ENCODE measurements around the gene HAPSTR1. TPM values are rescaled to one million over a fixed set of nuclear protein-coding genes. Genes with fewer than 3 reads are reported as not detected.

HAPSTR1 gene
- total and polyA plus RNA-seq, 2 of the 13 experiments (the other 11 are each of a cell fraction or from before 2014, with no cell fraction given) = 25.2 to 83.2 TPM

DNA sequence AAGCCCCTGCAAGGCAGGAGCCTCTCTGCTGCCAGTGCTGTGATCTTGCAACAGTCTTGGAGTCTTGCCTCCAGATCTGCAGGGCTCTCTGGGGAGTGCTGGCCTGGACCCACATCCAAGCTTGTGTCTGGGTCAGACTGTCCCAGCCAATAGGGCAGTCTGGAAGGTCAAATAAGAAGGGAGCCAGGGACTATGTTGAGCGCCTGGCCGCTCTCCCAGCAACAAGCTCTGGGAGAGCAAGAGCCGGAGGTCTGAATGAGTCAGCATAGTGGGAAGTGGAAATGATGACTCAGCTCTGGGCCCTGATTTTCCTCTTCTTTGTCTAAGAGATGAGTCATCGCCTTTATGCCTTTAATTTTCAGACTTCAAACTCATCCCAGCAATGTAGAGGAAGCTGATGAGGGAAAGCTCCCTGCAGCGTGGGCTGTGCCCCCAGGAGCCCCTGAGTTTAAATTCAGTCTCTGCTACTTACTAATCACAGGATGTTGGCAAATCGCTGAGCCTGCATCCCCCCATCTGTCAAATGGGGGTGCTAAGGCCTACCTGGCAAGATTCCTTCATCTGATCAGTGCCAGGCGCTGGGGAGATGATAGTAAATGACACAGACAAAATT lies 43.6 kb upstream of the HAPSTR1 start (continued):
- TF ChIP-seq ZNF703 (CRISPR knock-in tag; IDR thresholded peaks at IDR 0.05; ENCODE audit: borderline replicate concordance) = no peak
- TF ChIP-seq AGO1 (IDR thresholded peaks at IDR 0.05; ENCODE audit: low read depth, low read length, poor library complexity, severe bottlenecking) = no peak
- TF ChIP-seq, protein P1, sequence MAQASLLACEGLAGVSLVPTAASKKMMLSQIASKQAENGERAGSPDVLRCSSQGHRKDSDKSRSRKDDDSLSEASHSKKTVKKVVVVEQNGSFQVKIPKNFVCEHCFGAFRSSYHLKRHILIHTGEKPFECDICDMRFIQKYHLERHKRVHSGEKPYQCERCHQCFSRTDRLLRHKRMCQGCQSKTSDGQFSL (CRISPR knock-in tag; IDR thresholded peaks at IDR 0.05) = 0 out of 2 replicates have a peak, but pooled peaks have one; percentile 12
- TF ChIP-seq SP2 (CRISPR knock-in tag; IDR thresholded peaks at IDR 0.05) = no peak
- no peak for TF ChIP-seq ATAD3A (CRISPR knock-in tag; IDR thresholded peaks at IDR 0.05)
- no peak for TF ChIP-seq KLF6 (CRISPR knock-in tag; IDR thresholded peaks at IDR 0.05)
- TF ChIP-seq ZNF644 (CRISPR knock-in tag; IDR thresholded peaks at IDR 0.05; ENCODE audit: low read depth) = peak; percentile 79
- TF ChIP-seq PBX3 (CRISPR knock-in tag; IDR thresholded peaks at IDR 0.05; ENCODE audit: borderline replicate concordance) = no peak
- no peak for TF ChIP-seq ELF1 (CRISPR knock-in tag; IDR thresholded peaks at IDR 0.05)
- TF ChIP-seq EEA1 (CRISPR knock-in tag; IDR thresholded peaks at IDR 0.05; ENCODE audit: borderline replicate concordance) = no peak
- no peak for TF ChIP-seq HDAC6 (IDR thresholded peaks at IDR 0.05; ENCODE audit: low read depth, low read length)
- peak; percentile 58; the same call in 1 of the 2 replicates for TF ChIP-seq ZNF292 (CRISPR knock-in tag; IDR thresholded peaks at IDR 0.05; ENCODE audit: borderline replicate concordance, low read depth)
- TF ChIP-seq HDAC1 (CRISPR knock-in tag; IDR thresholded peaks at IDR 0.05) = peak; percentile 64
- no peak for TF ChIP-seq ZNF33B (CRISPR knock-in tag; IDR thresholded peaks at IDR 0.05)
- no peak for TF ChIP-seq CBX2 (IDR thresholded peaks at IDR 0.05; ENCODE audit: low read depth, low read length)
- TF ChIP-seq CBX2 (CRISPR knock-in tag; IDR thresholded peaks at IDR 0.05; ENCODE audit: low read depth) = no peak
- no peak for TF ChIP-seq NFYC (CRISPR knock-in tag; IDR thresholded peaks at IDR 0.05)
- TF ChIP-seq MYNN (CRISPR knock-in tag; IDR thresholded peaks at IDR 0.05; ENCODE audit: low read depth) = no peak
- TF ChIP-seq ZNF564 (CRISPR knock-in tag; IDR thresholded peaks at IDR 0.05) = no peak
- 0 out of 2 replicates have a peak, but pooled peaks have one; percentile 10 for TF ChIP-seq SIN3B (IDR thresholded peaks at IDR 0.05; ENCODE audit: low read length)
- no peak for TF ChIP-seq ZBTB8A (CRISPR knock-in tag; IDR thresholded peaks at IDR 0.05; ENCODE audit: borderline replicate concordance, low read depth)
- no peak for TF ChIP-seq KLF11 (CRISPR knock-in tag; IDR thresholded peaks at IDR 0.05)
- TF ChIP-seq KAT2B (IDR thresholded peaks at IDR 0.05; ENCODE audit: borderline replicate concordance, low read depth, low read length) = no peak
- TF ChIP-seq E2F5 (CRISPR knock-in tag; conservative IDR thresholded peaks at IDR 0.05) = no peak
- TF ChIP-seq RFXAP (CRISPR knock-in tag; IDR thresholded peaks at IDR 0.05; ENCODE audit: borderline replicate concordance) = peak; percentile 86
- TF ChIP-seq GATAD1 (CRISPR knock-in tag; IDR thresholded peaks at IDR 0.05) = no peak
- TF ChIP-seq MIER3 (CRISPR knock-in tag; IDR thresholded peaks at IDR 0.05; ENCODE audit: borderline replicate concordance) = 0 out of 2 replicates have a peak, but pooled peaks have one; percentile 68
- 0 out of 2 replicates have a peak, but pooled peaks have one; percentile 13 for TF ChIP-seq CEBPG (CRISPR knock-in tag; IDR thresholded peaks at IDR 0.05)
- peak; percentile 30; the same call in 1 of the 2 replicates for TF ChIP-seq PITX1 (CRISPR knock-in tag; IDR thresholded peaks at IDR 0.05)
- TF ChIP-seq, protein P2, sequence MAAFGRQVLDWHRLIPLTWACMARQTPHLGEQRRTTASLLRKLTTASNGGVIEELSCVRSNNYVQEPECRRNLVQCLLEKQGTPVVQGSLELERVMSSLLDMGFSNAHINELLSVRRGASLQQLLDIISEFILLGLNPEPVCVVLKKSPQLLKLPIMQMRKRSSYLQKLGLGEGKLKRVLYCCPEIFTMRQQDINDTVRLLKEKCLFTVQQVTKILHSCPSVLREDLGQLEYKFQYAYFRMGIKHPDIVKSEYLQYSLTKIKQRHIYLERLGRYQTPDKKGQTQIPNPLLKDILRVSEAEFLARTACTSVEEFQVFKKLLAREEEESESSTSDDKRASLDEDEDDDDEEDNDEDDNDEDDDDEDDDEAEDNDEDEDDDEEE (CRISPR knock-in tag; IDR thresholded peaks at IDR 0.05) = 0 out of 2 replicates have a peak, but pooled peaks have one; percentile 28
- TF ChIP-seq FOXJ3 (CRISPR knock-in tag; IDR thresholded peaks at IDR 0.05; ENCODE audit: borderline replicate concordance) = no peak
